Measurements from ENCODE around the gene HRK.

Gene HRK

GRCh38 chr12:116867523-116867922, 13.7 kb downstream of the HRK start:
- no peak for DNase-seq (ENCODE audit: low read depth, low spot score)

- no peak for DNase-seq (ENCODE audit: low read depth, low spot score)
Measured at GRCh38 chr12:116864371-116865160, 16.7 kb downstream of the HRK start.

GRCh38 chr12:116863275-116863767, 17.9 kb downstream of the HRK start:
- DNase-seq (ENCODE audit: low read depth, low spot score) = no peak

GRCh38 chr12:116862167-116862566, 19.1 kb downstream of the HRK start:
- no peak for DNase-seq (ENCODE audit: low read depth, low spot score)

GRCh38 chr12:116861320-116861719, 19.9 kb downstream of the HRK start:
- no peak for DNase-seq (ENCODE audit: low read depth, low spot score)

GRCh38 chr12:116860263-116860662, 21.0 kb downstream of the HRK start:
- no peak for DNase-seq (ENCODE audit: low read depth, low spot score)

- no peak for DNase-seq (ENCODE audit: low read depth, low spot score)
Measured at GRCh38 chr12:116859079-116859478, 22.2 kb downstream of the HRK start.

- no peak for DNase-seq (ENCODE audit: low read depth, low spot score)
Measured at GRCh38 chr12:116856729-116857128, 24.5 kb downstream of the HRK start.

GRCh38 chr12:116855744-116856470, 25.3 kb downstream of the HRK start:
- DNase-seq (ENCODE audit: low read depth, low spot score) = no peak

- DNase-seq (ENCODE audit: low read depth, low spot score) = no peak
Measured at GRCh38 chr12:116853507-116853906, 27.7 kb downstream of the HRK start.

GRCh38 chr12:116852303-116852702, 28.9 kb downstream of the HRK start:
- DNase-seq (ENCODE audit: low read depth, low spot score) = no peak

- no peak for DNase-seq (ENCODE audit: low read depth, low spot score)
Measured at GRCh38 chr12:116849216-116849615, 32.0 kb downstream of the HRK start.

GRCh38 chr12:116843085-116843484, 38.2 kb downstream of the HRK start:
- no peak for DNase-seq (ENCODE audit: low read depth, low spot score)

- no peak for DNase-seq (ENCODE audit: low read depth, low spot score)
Measured at GRCh38 chr12:116839287-116839830, 41.9 kb downstream of the HRK start.

GRCh38 chr12:116838365-116838764, 42.9 kb downstream of the HRK start:
- no peak for DNase-seq (ENCODE audit: low read depth, low spot score)

- no peak for DNase-seq (ENCODE audit: low read depth, low spot score)
Measured at GRCh38 chr12:116837097-116837496, 44.1 kb downstream of the HRK start.

GRCh38 chr12:116835484-116835883, 45.8 kb downstream of the HRK start:
- no peak for DNase-seq (ENCODE audit: low read depth, low spot score)

GRCh38 chr12:116833474-116833873, 47.8 kb downstream of the HRK start:
- no peak for DNase-seq (ENCODE audit: low read depth, low spot score)

- DNase-seq (ENCODE audit: low read depth, low spot score) = no peak
Measured at GRCh38 chr12:116832353-116832752, 48.9 kb downstream of the HRK start.

- DNase-seq (ENCODE audit: low read depth, low spot score) = no peak
Measured at GRCh38 chr12:116827432-116827831, 53.8 kb downstream of the HRK start.

GRCh38 chr12:116821291-116821690, 60.0 kb downstream of the HRK start:
- no peak for DNase-seq (ENCODE audit: low read depth, low spot score)

- DNase-seq (ENCODE audit: low read depth, low spot score) = no peak
Measured at GRCh38 chr12:116820064-116820656, 61.1 kb downstream of the HRK start.
